Activated gamma-delta T cell treated with anti-CD3 and anti-CD28 coated beads, Interleukin-2, amount 50 U/mL, for 16 hours (primary cell): ENCODE measurements around the gene HECTD3.
"Not testable (repeated sequence)": the region's sequence is repeated elsewhere in the genome, so short reads cannot be mapped to it uniquely, and the experiment has no call there.

Experiments used
- DNase-seq: peaks from one replicate; pipeline ENCODE4 v3.0.0-alpha.2; 2020; ENCODE audit warnings: low read depth

HECTD3 gene

GRCh38 chr1:44988531-44989156, 22.5 kb downstream of the HECTD3 start:
- DNase-seq: no peak

- DNase-seq: no peak
Observed at GRCh38 chr1:44985747-44986359, 25.3 kb downstream of the HECTD3 start.

- DNase-seq: not testable (repeated sequence)
Observed at GRCh38 chr1:44977372-44977771, 33.8 kb downstream of the HECTD3 start.

- no peak for DNase-seq
Observed at GRCh38 chr1:44976252-44976651, 34.9 kb downstream of the HECTD3 start.

- DNase-seq: no peak
Observed at GRCh38 chr1:44973645-44974044, 37.5 kb downstream of the HECTD3 start.

GRCh38 chr1:44970317-44970716, 40.8 kb downstream of the HECTD3 start:
- DNase-seq: no peak

GRCh38 chr1:44964396-44964795, 46.7 kb downstream of the HECTD3 start:
- DNase-seq: no peak

GRCh38 chr1:44962729-44963128, 48.4 kb downstream of the HECTD3 start:
- no peak for DNase-seq

- not testable (repeated sequence) for DNase-seq
Observed at GRCh38 chr1:44962022-44962421, 49.1 kb downstream of the HECTD3 start.

GRCh38 chr1:44957566-44957965, 53.6 kb downstream of the HECTD3 start:
- DNase-seq: not testable (repeated sequence)

GRCh38 chr1:44956077-44956476, 55.0 kb downstream of the HECTD3 start:
- DNase-seq: not testable (repeated sequence)
